Retinal pigment epithelial cell (primary cell): ENCODE measurements around the gene PNKD.

Source experiments
- DNase-seq: peaks from one replicate; pipeline ENCODE4 v3.0.0-alpha.2; 2010; ENCODE audit warnings: low read depth
- H3K4me3 ChIP-seq: 2 replicates; pipeline ENCODE4 v1.5.1; 2011; ENCODE audit warnings: mild to moderate bottlenecking, low read length, control low read depth, moderate library complexity
- CTCF ChIP-seq: conservative IDR thresholded peaks from 2 replicates; pipeline ENCODE4 v1.5.1; 2011; ENCODE audit warnings: low read depth, low read length, control low read depth, inconsistent platforms

PNKD gene

GRCh38 chr2:218238887-218239286 is 31.4 kb upstream of the PNKD start:
- TF ChIP-seq CTCF: no peak
- no peak overlapping the region for H3K4me3 ChIP-seq
- no peak for DNase-seq

- TF ChIP-seq CTCF: no peak
- no peak overlapping the region for H3K4me3 ChIP-seq
- no peak for DNase-seq
Measured at GRCh38 chr2:218244204-218244603, 26.1 kb upstream of the PNKD start.

GRCh38 chr2:218244665-218245064 is 25.7 kb upstream of the PNKD start:
- DNase-seq: no peak
- TF ChIP-seq CTCF: no peak
- H3K4me3 ChIP-seq: no peak overlapping the region

- H3K4me3 ChIP-seq: no peak overlapping the region
- TF ChIP-seq CTCF: no peak
- DNase-seq: no peak
Measured at GRCh38 chr2:218245214-218245613, 25.1 kb upstream of the PNKD start.

GRCh38 chr2:218249691-218250090 is 20.6 kb upstream of the PNKD start:
- no peak for TF ChIP-seq CTCF
- DNase-seq: no peak
- H3K4me3 ChIP-seq: no peak overlapping the region

- DNase-seq: no peak
Measured at GRCh38 chr2:218252509-218253231, 17.6 kb upstream of the PNKD start.

More at GRCh38 chr2:218252509-218253231, 17.6 kb upstream of the PNKD start:
- TF ChIP-seq CTCF: no peak
- no peak overlapping the region for H3K4me3 ChIP-seq
